ENCODE measurements around the gene DOK5. TPM values are rescaled to one million over a fixed set of nuclear protein-coding genes. Genes with fewer than 3 reads are reported as not detected.
A peak's percentile ranks its signal among the peaks of the same experiment; 100 is the strongest.

The DOK5 gene
- total and polyA plus RNA-seq, 2 donors from 2014 or later: 4.8 to 5.4 TPM

GRCh38 chr20:54608039-54608745 is 132.8 kb downstream of the DOK5 start:
- Histone ChIP-seq H3K36me3 (ENCODE audit: control insufficient read depth in 2 of 3, insufficient read depth in 3 of 3, low read length in 3 of 3) (no peaks in the 10 kb centered on the region), H3K4me1 (ENCODE audit: control insufficient read depth in 2 of 3, insufficient read depth in 2 of 3, low read depth in 1 of 3, low read length in 3 of 3) (no peaks in the 10 kb centered on the region), H3K27me3 (ENCODE audit: control insufficient read depth, insufficient read depth, low read length) (no peaks in the 10 kb centered on the region), H3K9me3 (ENCODE audit: control insufficient read depth in 2 of 3, insufficient read depth in 1 of 3, low read length in 3 of 3) (no peaks in the 10 kb centered on the region), H3K4me3 (ENCODE audit: low read length in 3 of 3) (no peak overlapping the region), H3K9ac (ENCODE audit: low read length in 3 of 3) (no peak overlapping the region), H3K27ac (ENCODE audit: low read depth in 2 of 2, low read length in 2 of 2) (no peak overlapping the region)
- TF ChIP-seq CTCF (IDR thresholded peaks at IDR 0.05; ENCODE audit: borderline replicate concordance, extremely low read depth, insufficient read depth): no peak
- DNase-seq (no peak), FAIRE-seq (no peak)
- intact Hi-C loops (cut with DNase I): no loop called here

GRCh38 chr20:54608943-54609342 is 133.6 kb downstream of the DOK5 start:
- no peak for TF ChIP-seq CTCF (IDR thresholded peaks at IDR 0.05; ENCODE audit: borderline replicate concordance, extremely low read depth, insufficient read depth)
- Histone ChIP-seq H3K4me1 (ENCODE audit: control insufficient read depth in 2 of 3, insufficient read depth in 2 of 3, low read depth in 1 of 3, low read length in 3 of 3) (no peaks in the 10 kb centered on the region), H3K36me3 (ENCODE audit: control insufficient read depth in 2 of 3, insufficient read depth in 3 of 3, low read length in 3 of 3) (no peaks in the 10 kb centered on the region), H3K9ac (ENCODE audit: low read length in 3 of 3) (no peak overlapping the region), H3K27ac (ENCODE audit: low read depth in 2 of 2, low read length in 2 of 2) (no peak overlapping the region), H3K4me3 (ENCODE audit: low read length in 3 of 3) (no peak overlapping the region), H3K9me3 (ENCODE audit: control insufficient read depth in 2 of 3, insufficient read depth in 1 of 3, low read length in 3 of 3) (no peaks in the 10 kb centered on the region), H3K27me3 (ENCODE audit: control insufficient read depth, insufficient read depth, low read length) (no peaks in the 10 kb centered on the region)
- intact Hi-C loops (cut with DNase I): no loop called here
- DNase-seq (no peak), FAIRE-seq (no peak)

- H3K4me1 ChIP-seq (ENCODE audit: control insufficient read depth in 2 of 3, insufficient read depth in 2 of 3, low read depth in 1 of 3, low read length in 3 of 3): no peaks in the 10 kb centered on the region
- no peak overlapping the region for H3K4me3 ChIP-seq (ENCODE audit: low read length in 3 of 3)
- no peak overlapping the region for H3K9ac ChIP-seq (ENCODE audit: low read length in 3 of 3)
- H3K27me3 ChIP-seq (ENCODE audit: control insufficient read depth, insufficient read depth, low read length): no peaks in the 10 kb centered on the region
- no peak for TF ChIP-seq CTCF (IDR thresholded peaks at IDR 0.05; ENCODE audit: borderline replicate concordance, extremely low read depth, insufficient read depth)
- H3K27ac ChIP-seq (ENCODE audit: low read depth in 2 of 2, low read length in 2 of 2): no peak overlapping the region
- DNase-seq: peak in 1 of 5 donors; percentile 22
- FAIRE-seq: no peak
- H3K9me3 ChIP-seq (ENCODE audit: control insufficient read depth in 2 of 3, insufficient read depth in 1 of 3, low read length in 3 of 3): no peaks in the 10 kb centered on the region
- intact Hi-C loops (cut with DNase I): no loop called here
- no peaks in the 10 kb centered on the region for H3K36me3 ChIP-seq (ENCODE audit: control insufficient read depth in 2 of 3, insufficient read depth in 3 of 3, low read length in 3 of 3)
Measured at GRCh38 chr20:54611708-54612412, 136.5 kb downstream of the DOK5 start.

All from kidney (tissue), 14 donors.